Dendritic cell treated with granulocyte-macrophage colony-stimulating factor and Interleukin-4, amounts not matched to agents 40 ng/mL and 50 ng/mL, for 4 days (primary cell): ENCODE results near the gene CCL8.
"Not testable (repeated sequence)": the region's sequence is repeated elsewhere in the genome, so short reads cannot be mapped to it uniquely, and the experiment has no call there.

Source experiments
- H3K27ac Mint-ChIP-seq: one replicate; pipeline ENCODE4 v1.8.0; 2022; ENCODE audit warnings: mild to moderate bottlenecking, mixed read lengths
- H3K27me3 Mint-ChIP-seq: one replicate; pipeline ENCODE4 v1.8.0; 2022; ENCODE audit warnings: mild to moderate bottlenecking, mixed read lengths
- H3K36me3 Mint-ChIP-seq: one replicate; pipeline ENCODE4 v1.8.0; 2022; ENCODE audit warnings: low read depth, mixed read lengths
- H3K4me1 Mint-ChIP-seq: one replicate; pipeline ENCODE4 v1.8.0; 2022; ENCODE audit warnings: low read depth, mixed read lengths
- H3K4me3 Mint-ChIP-seq: one replicate; pipeline ENCODE4 v1.8.0; 2022; ENCODE audit warnings: mild to moderate bottlenecking, moderate library complexity, mixed read lengths
- H3K9me3 Mint-ChIP-seq: one replicate; pipeline ENCODE4 v1.8.0; 2022; ENCODE audit warnings: mixed read lengths
- intact Hi-C: fragments of 100-400 bp; cut with micrococcal nuclease; formaldehyde crosslinking; loops from one replicate; pipeline ENCODE4 v1.15.0; 2022

Gene CCL8

DNA sequence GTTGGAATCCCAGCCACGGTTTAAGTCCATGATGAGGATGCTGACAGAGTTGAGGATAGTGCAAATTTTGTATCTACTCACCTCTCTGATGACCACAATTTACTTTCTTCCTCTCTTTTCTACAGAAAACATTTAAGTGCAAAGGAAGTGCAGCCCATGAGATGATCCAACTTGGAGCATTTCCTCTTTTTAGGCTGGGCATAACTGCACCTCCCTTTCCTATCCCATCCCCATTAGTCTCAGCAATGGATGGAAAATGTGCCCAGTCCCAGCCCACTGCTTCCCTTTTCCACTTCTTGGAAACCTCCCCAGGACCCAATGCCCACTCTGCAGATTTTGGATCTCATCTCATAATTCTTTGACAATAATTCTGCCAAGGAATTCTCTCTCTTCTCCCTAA is 16.6 kb upstream of the CCL8 start:
- H3K4me1 Mint-ChIP-seq: peaks cover 92% of the 10 kb centered on the region
- H3K4me3 Mint-ChIP-seq: peak overlapping the region; percentile 15
- H3K9me3 Mint-ChIP-seq: no peaks in the 10 kb centered on the region
- no peaks in the 10 kb centered on the region for H3K36me3 Mint-ChIP-seq
- H3K27me3 Mint-ChIP-seq: peaks cover 18% of the 10 kb centered on the region
- H3K27ac Mint-ChIP-seq: peak overlapping the region; percentile 56
- intact Hi-C loops: loop anchor here (5.0 kb wide), 1 partner anchor 40 kb away; no protein-coding TSS in a partner anchor

DNA sequence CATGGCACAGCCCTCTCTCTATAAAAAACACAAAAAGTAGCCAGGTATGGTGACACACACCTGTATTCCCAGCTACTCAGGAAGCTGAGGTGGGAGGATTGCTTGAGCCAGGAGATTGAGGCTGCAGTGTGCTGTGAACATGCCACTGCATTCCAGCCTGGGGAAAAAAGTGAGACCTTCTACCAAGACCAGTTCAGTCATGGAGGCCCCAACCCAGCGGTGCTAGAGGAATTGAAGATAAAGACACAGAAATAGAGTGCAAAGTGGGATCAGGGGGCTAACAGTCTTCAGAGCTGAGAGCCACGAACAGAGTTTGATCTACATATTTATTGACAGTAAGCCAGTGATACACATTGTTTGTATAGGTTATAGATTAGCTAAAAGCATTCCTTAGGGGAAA is 15.6 kb upstream of the CCL8 start:
- Mint-ChIP-seq H3K4me1 (peaks cover 96% of the 10 kb centered on the region), H3K9me3 (no peaks in the 10 kb centered on the region), H3K4me3 (no peak overlapping the region), H3K27me3 (peaks cover 11% of the 10 kb centered on the region), H3K27ac (peak overlapping the region; percentile 56), H3K36me3 (no peaks in the 10 kb centered on the region)
- intact Hi-C loops: loop anchor here (5.0 kb wide), 1 partner anchor 41 kb away; no protein-coding TSS in a partner anchor

DNA sequence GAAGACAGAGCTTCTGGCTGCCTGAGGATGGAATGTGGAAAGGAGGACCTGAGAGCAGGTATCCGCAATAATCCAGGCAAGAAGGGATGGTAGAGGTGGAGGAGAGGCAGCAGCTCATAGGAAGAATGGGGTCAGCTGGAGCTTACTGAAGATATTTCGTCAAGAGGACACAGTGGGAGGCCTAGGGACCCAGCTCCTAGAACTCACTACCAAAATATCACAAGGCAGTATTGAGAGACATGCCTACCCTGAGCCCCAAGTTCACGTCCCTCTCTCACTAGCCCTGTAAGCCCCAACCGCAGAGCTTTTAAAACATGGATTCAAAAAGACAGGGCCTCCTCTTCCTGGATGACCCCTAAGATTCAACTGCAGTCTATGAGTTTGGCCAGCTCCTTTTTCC is 14.2 kb upstream of the CCL8 start:
- peaks cover 90% of the 10 kb centered on the region for H3K4me1 Mint-ChIP-seq
- peak overlapping the region; percentile 56 for H3K27ac Mint-ChIP-seq
- peaks cover 10% of the 10 kb centered on the region for H3K27me3 Mint-ChIP-seq
- intact Hi-C loops: no loop called here
- no peaks in the 10 kb centered on the region for H3K36me3 Mint-ChIP-seq
- no peaks in the 10 kb centered on the region for H3K9me3 Mint-ChIP-seq
- H3K4me3 Mint-ChIP-seq: no peak overlapping the region

DNA sequence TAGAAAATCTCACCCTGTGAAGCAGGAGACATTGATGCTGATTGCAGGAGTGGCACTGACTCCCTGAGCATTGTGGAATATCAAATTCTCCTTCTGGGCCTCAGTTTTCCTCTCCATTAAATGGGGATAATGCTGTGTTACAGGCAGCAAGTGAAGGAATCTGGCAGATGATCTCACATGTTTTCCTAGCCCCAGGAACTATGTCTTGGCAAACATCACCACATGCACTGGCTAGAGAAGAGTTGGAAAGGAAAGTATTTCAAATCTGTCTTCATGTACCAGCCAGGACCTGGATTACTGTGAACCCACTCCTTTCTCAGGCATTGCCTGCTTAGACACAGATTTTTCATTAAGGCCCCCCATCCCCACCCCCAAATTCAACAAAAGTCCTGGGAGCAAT is 13.6 kb upstream of the CCL8 start:
- peaks cover 10% of the 10 kb centered on the region for H3K27me3 Mint-ChIP-seq
- no peaks in the 10 kb centered on the region for H3K9me3 Mint-ChIP-seq
- H3K4me1 Mint-ChIP-seq: peaks cover 84% of the 10 kb centered on the region
- intact Hi-C loops: loop anchor here (2.0 kb wide), 1 partner anchor 107 kb away; no protein-coding TSS in a partner anchor
- no peaks in the 10 kb centered on the region for H3K36me3 Mint-ChIP-seq
- peak overlapping the region; percentile 56 for H3K27ac Mint-ChIP-seq
- H3K4me3 Mint-ChIP-seq: no peak overlapping the region

DNA sequence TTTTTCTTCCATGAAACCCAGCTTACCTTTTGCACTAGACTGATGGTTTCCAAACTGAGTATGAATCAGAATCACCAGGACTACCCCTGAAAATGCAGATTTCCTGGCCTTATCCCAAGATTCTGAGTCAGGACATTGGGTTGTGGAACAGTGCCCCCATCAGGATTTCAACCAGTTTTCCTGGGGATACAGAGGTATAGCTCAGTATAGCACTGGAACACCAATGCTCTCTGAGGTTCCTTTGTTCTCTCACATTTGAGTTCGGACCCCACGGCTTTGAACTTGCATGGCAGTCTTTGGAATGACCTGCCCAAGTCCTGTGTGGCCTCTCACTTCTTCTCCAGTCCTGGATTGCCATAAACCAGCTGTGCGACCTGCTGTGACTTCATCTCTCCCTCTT is 12.8 kb upstream of the CCL8 start:
- intact Hi-C loops: loop anchor here (2.0 kb wide), 1 partner anchor 108 kb away; no protein-coding TSS in a partner anchor
- H3K27ac Mint-ChIP-seq: peak overlapping the region; percentile 56

DNA sequence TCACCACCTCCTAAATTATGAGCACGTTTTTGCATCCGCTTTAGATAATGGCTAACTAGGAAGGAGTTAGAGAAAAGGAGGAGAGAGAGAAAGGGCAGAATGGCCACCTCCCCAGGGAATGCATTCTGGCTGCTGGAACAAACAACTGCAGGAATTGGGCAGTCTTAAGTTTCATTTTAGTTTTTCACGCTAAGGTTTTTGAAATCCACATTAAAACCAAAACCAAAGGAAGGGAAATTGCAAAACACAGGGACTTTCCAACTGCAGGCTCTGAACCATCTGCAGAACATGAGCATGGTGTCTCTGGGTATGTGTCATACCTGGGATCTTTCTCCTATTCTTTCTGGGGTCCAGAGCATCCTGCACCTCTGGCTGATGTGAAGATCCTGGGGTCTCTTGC is 12.1 kb upstream of the CCL8 start:
- Mint-ChIP-seq H3K9me3 (no peaks in the 10 kb centered on the region), H3K4me3 (peak overlapping the region; percentile 22), H3K36me3 (no peaks in the 10 kb centered on the region), H3K27me3 (peaks cover 10% of the 10 kb centered on the region), H3K4me1 (peaks cover 69% of the 10 kb centered on the region), H3K27ac (peak overlapping the region; percentile 56)
- intact Hi-C loops: loop anchor here (2.0 kb wide), 1 partner anchor 108 kb away; no protein-coding TSS in a partner anchor

More for the DNA sequence above, 12.8 kb upstream of the CCL8 start:
- Mint-ChIP-seq H3K9me3 (no peaks in the 10 kb centered on the region), H3K36me3 (no peaks in the 10 kb centered on the region), H3K27me3 (peaks cover 10% of the 10 kb centered on the region), H3K4me1 (peaks cover 76% of the 10 kb centered on the region), H3K4me3 (no peak overlapping the region)

DNA sequence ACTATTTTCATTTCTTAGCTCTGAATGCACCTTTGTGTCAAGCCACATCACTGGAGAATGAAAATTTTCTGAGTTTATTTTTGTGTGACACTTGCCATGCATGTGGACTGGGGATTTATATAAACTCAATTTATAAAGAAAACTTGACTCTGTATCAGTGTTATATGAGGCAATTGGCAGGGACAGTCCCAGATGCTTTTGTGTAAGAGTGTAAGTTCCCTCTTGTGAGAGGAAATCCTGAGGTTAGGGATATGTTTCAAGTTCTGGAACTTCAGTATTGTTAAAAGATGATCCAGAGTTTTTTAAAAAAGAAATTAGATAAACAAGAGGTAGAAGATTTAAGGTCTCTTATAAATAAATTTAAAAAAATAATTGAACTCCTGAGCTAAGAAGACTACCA is 10.9 kb upstream of the CCL8 start:
- Mint-ChIP-seq H3K27ac (peak overlapping the region; percentile 50), H3K4me1 (peaks cover 57% of the 10 kb centered on the region), H3K27me3 (peaks cover 10% of the 10 kb centered on the region), H3K36me3 (no peaks in the 10 kb centered on the region), H3K4me3 (no peak overlapping the region), H3K9me3 (no peaks in the 10 kb centered on the region)
- intact Hi-C loops: no loop called here

DNA sequence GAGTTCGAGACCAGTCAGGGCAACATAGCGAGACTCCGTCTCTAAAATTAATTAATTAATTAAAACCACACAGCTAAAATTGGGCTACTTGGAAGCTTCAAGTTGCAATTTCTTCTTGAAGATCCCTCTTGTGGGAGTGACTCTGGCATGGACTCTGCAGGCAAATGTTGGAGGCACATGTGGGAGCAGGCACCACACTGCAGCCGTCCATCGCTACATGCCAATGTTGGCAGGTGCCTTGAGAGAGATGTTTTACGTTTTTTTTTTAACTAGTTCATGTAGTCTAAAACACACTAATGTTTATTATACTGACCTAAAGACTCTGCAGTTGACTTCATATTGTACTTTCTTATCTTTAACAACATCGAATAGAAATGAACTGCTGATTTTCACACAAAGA is 7.9 kb upstream of the CCL8 start:
- H3K9me3 Mint-ChIP-seq: no peaks in the 10 kb centered on the region
- intact Hi-C loops: no loop called here
- H3K27ac Mint-ChIP-seq: no peak overlapping the region
- no peak overlapping the region for H3K4me3 Mint-ChIP-seq
- H3K4me1 Mint-ChIP-seq: peaks cover 53% of the 10 kb centered on the region
- no peaks in the 10 kb centered on the region for H3K27me3 Mint-ChIP-seq
- H3K36me3 Mint-ChIP-seq: no peaks in the 10 kb centered on the region

DNA sequence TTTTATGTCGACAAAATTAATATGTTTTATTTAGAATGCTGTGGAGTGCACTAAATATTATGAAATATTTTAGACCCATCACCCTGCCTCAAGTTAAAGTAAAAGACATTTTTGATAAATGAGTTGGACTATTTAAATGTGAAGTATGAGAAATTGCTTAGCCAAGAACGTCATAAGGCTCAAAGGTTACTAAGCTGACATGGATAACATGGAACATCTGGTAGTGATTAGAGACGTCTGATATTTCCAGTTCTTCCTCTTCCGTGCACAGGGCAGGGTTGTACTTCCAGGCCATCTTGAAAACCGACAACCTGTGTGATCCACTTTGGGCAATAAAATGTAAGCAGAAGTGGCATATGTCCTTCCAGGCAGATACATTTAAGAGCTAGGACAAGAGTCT is 7.2 kb upstream of the CCL8 start:
- Mint-ChIP-seq H3K27me3 (no peaks in the 10 kb centered on the region), H3K36me3 (no peaks in the 10 kb centered on the region), H3K9me3 (no peaks in the 10 kb centered on the region), H3K27ac (no peak overlapping the region), H3K4me1 (peaks cover 45% of the 10 kb centered on the region), H3K4me3 (no peak overlapping the region)
- intact Hi-C loops: no loop called here

DNA sequence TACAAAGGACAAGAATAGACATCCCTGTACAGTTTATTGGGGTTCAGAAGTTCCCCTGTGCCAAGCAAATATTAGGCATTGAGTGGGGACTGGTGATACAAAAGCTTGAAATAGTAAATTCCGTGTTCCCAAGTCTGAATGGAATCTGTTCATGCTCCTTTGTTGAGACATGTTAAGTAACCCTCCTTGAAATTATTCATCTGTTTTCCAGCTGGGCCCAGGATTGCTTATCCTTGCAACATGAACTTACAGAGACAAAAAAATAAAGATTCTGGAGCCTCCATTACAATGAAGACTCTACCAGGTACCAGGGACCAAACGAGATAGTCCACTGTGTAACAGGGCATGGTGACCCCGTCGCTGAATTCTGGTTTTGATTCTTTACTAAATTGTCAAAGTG is 6.1 kb upstream of the CCL8 start:
- Mint-ChIP-seq H3K27me3 (no peaks in the 10 kb centered on the region), H3K36me3 (no peaks in the 10 kb centered on the region), H3K27ac (peak overlapping the region; percentile 30), H3K9me3 (no peaks in the 10 kb centered on the region), H3K4me3 (no peak overlapping the region), H3K4me1 (peaks cover 40% of the 10 kb centered on the region)
- intact Hi-C loops: no loop called here

DNA sequence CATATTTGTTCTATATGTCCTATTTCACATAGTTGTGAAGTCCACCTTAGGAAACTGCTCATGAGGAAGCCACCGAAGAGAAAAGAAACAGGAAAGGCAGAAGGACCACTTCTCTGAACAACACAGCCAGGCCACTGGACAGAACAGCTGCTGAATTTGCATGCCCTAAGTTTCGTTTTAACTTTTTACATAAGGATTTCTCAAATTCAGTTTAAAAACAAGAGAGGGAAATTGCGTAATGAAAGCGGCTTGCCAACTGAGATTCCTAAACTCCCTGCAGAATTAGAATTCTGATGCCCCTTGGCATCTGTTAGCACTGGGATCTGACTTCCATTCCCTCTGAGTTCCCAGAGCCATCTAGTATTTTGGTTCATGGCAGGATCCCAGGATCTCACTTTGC is 5.0 kb upstream of the CCL8 start:
- Mint-ChIP-seq H3K27ac (peak overlapping the region; percentile 61), H3K4me3 (no peak overlapping the region), H3K9me3 (no peaks in the 10 kb centered on the region), H3K4me1 (peaks cover 42% of the 10 kb centered on the region), H3K27me3 (no peaks in the 10 kb centered on the region), H3K36me3 (no peaks in the 10 kb centered on the region)
- intact Hi-C loops: no loop called here

DNA sequence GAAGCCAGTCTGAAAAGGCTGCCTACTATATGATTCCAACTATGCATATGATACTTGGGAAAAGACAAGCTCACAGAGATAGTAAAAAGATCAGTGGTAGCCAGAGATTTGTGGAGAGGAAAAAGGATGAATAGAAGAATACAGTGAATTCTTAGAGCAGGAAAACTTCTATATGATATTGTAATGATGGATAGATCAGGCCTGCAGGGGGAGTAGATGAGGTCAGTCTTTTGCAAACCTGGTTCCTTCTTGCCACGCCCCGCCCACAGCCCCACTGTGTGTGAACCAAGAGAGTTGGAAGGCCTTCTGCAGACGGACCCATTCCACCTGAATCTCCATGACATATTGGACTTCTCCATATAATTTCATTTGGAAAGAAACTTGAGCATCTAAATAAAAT is 761 bp upstream of the CCL8 start:
- Mint-ChIP-seq H3K9me3 (peaks cover 2% of the 10 kb centered on the region), H3K27me3 (peaks cover 2% of the 10 kb centered on the region), H3K4me3 (no peak overlapping the region), H3K36me3 (peaks cover 17% of the 10 kb centered on the region), H3K4me1 (peaks cover 78% of the 10 kb centered on the region), H3K27ac (peak overlapping the region; percentile 83)
- intact Hi-C loops: loop anchor here (5.0 kb wide), 1 partner anchor 39 kb away; the partner anchor contains the start of gene CCL13

DNA sequence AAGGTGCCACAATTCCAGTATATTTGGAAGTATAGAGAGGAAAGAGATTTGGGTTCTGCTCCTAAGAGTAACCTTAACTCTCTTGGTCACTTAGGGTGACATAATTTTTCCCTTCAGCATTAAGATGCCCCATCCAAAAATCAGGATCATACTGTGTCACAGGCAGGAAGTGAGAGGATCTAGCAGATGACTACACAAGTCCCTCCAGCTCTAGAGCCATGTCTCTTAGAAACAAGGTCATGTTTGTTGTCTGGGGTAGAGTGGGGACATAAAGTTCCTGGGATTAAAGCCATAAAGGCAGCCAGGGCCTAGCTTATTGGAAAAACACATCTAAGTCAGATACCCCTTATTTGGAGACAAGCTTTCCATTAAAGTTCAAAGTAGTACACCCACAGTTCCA is 2.7 kb downstream of the CCL8 start:
- H3K27ac Mint-ChIP-seq: peak overlapping the region; percentile 26

DNA sequence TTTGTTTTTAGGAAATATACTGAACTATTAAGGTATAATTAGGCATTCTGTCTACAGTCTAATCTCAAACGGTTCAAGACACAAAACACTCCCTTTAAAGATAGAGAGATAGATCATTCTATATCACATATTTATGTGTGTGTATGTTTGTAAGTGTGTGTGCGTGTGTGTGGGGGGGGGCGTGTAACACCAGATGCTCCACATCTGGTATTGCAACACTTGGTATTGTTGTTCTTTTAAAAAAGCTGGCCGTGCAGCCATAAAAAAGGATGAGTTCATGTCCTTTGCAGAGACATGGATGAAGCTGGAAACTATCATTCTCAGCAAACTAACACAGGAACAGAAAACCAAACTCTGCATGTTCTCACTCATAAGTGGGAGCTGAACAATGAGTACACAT is 8.3 kb downstream of the CCL8 start:
- H3K4me1 Mint-ChIP-seq, intact Hi-C loops, H3K27ac Mint-ChIP-seq, H3K4me3 Mint-ChIP-seq: not testable (repeated sequence)
- H3K36me3 Mint-ChIP-seq: peaks cover 11% of the 10 kb centered on the region
- peaks cover 15% of the 10 kb centered on the region for H3K27me3 Mint-ChIP-seq
- H3K9me3 Mint-ChIP-seq: peaks cover 30% of the 10 kb centered on the region

More for the DNA sequence above, 2.7 kb downstream of the CCL8 start:
- Mint-ChIP-seq H3K27me3 (peaks cover 11% of the 10 kb centered on the region), H3K9me3 (peaks cover 30% of the 10 kb centered on the region), H3K4me1 (peaks cover 57% of the 10 kb centered on the region), H3K36me3 (peaks cover 28% of the 10 kb centered on the region), H3K4me3 (no peak overlapping the region)
- intact Hi-C loops: no loop called here

DNA sequence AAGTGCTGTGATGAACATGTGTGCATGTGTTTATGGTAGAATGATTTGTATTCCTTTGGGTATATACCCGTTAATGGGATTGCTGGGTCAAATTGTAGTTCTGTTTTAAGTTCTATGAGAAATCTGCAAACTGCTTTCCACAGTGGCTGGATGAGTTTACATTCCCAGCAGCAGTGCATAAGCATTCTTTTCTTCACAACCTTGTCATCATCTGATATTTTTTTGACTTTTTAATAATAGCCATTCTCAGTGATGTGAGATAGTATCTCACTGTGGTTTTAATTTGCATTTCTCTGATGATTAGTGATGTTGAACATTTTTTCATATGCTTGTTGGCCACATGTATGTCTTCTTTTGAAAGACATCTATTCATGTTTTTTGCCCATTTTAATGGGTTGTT is 18.5 kb downstream of the CCL8 start:
- H3K4me1 Mint-ChIP-seq: peaks cover 20% of the 10 kb centered on the region

More for the DNA sequence above, 18.5 kb downstream of the CCL8 start:
- no peak overlapping the region for H3K4me3 Mint-ChIP-seq
- H3K27me3 Mint-ChIP-seq: peaks cover 25% of the 10 kb centered on the region
- no peaks in the 10 kb centered on the region for H3K9me3 Mint-ChIP-seq
- intact Hi-C loops: no loop called here
- H3K36me3 Mint-ChIP-seq: no peaks in the 10 kb centered on the region
- no peak overlapping the region for H3K27ac Mint-ChIP-seq
